Endothelial cell of umbilical vein (primary cell): Measurements from ENCODE around the gene UBE2D2. TPM values are rescaled to one million over a fixed set of nuclear protein-coding genes. Genes with fewer than 3 reads are reported as not detected.

Experiments
- BruUV-seq: library from RNA; stranded (reverse); fragments of 400-500 nt; replicated peaks from 2 replicates; lab custom pipeline; 2021; lab: Mats Ljungman, UMichigan
- CTCF ChIA-PET: fragments of 300-600, 350-600 bp; sonication (Branson Sonifier 250); formaldehyde crosslinking; loops from one replicate; lab custom pipeline; 2021; ENCODE audit warnings: antibody characterized with exemption, inconsistent platforms; lab: Charles Lee
- POLR2A ChIA-PET: fragments of 300-600, 350-600 bp; sonication (Branson Sonifier 250); formaldehyde crosslinking; loops from one replicate; lab custom pipeline; 2021; ENCODE audit warnings: antibody characterized with exemption, inconsistent platforms; lab: Charles Lee
- DNase-seq: peaks from one replicate; pipeline ENCODE4 v3.0.0-alpha.2; 2011; ENCODE audit warnings: low read depth, low spot score
- FAIRE-seq: peaks from 2 replicates; lab custom pipeline; 2011; peaks lifted over from hg19 to GRCh38; lab: Jason Lieb, UNC
- H2AFZ ChIP-seq: 2 replicates; pipeline ENCODE4 v1.6.0; 2012; ENCODE audit warnings: low read depth, low read length, control low read depth, inconsistent platforms
- H3K27ac ChIP-seq: 2 replicates; pipeline ENCODE4 v1.5.1; 2011; ENCODE audit warnings: low read depth, mild to moderate bottlenecking, control low read depth, low read length, moderate library complexity; ENCODE audit not compliant: insufficient read depth
- H3K27me3 ChIP-seq, 2 experiments: 2 replicates each; pipeline versions ENCODE4 v1.6.0 to v1.6.1; 2011; ENCODE audit warnings: low read length in 2 of 2, mixed read lengths in 1 of 2; ENCODE audit not compliant: control insufficient read depth in 2 of 2, insufficient read depth in 2 of 2
- H3K36me3 ChIP-seq, 2 experiments: 2 replicates in 1 of 2; 3 replicates in 1 of 2; pipeline ENCODE4 v1.5.1; 2011; ENCODE audit warnings: low read length in 2 of 2, mild to moderate bottlenecking in 1 of 2, moderate library complexity in 1 of 2; ENCODE audit not compliant: control insufficient read depth in 2 of 2, insufficient read depth in 2 of 2; ENCODE audit errors: extremely low read depth in 1 of 2
- H3K4me1 ChIP-seq: 3 replicates; pipeline ENCODE4 v1.5.1; 2011; ENCODE audit warnings: mild to moderate bottlenecking, low read length; ENCODE audit not compliant: control insufficient read depth, insufficient read depth; ENCODE audit errors: extremely low read depth
- H3K4me2 ChIP-seq: 2 replicates; pipeline ENCODE4 v1.6.1; 2011; ENCODE audit warnings: low read length, control low read depth, mixed read lengths; ENCODE audit not compliant: insufficient read depth
- H3K4me3 ChIP-seq, 3 experiments: fragments of 200-600 bp in 1 of 3; sonication (generic), shearing (Covaris generic) in 1 of 3; replicated peaks in 1 of 3; 2 replicates each; pipeline ENCODE4 v1.5.1; 2011 to 2016; ENCODE audit warnings: control low read depth in 3 of 3, low read length in 3 of 3, mild to moderate bottlenecking in 2 of 3, inconsistent platforms in 1 of 3, low read depth in 1 of 3, moderate library complexity in 1 of 3; ENCODE audit not compliant: insufficient read depth in 1 of 3
- H3K79me2 ChIP-seq: 2 replicates; pipeline ENCODE4 v1.6.0; 2012; ENCODE audit warnings: low read length, inconsistent platforms; ENCODE audit not compliant: control insufficient read depth, insufficient read depth
- H3K9ac ChIP-seq: replicated peaks from 2 replicates; pipeline ENCODE3; 2011; ENCODE audit warnings: low read length, control low read depth; ENCODE audit not compliant: insufficient read depth; ENCODE audit errors: extremely low read depth
- H3K9me1 ChIP-seq: replicated peaks from 3 replicates; pipeline ENCODE4 v1.6.0; 2011; ENCODE audit warnings: mild to moderate bottlenecking, low read length; ENCODE audit not compliant: control insufficient read depth, insufficient read depth; ENCODE audit errors: extremely low read depth
- H3K9me3 ChIP-seq: replicated peaks from 2 replicates; pipeline ENCODE4 v1.5.1; 2012; ENCODE audit warnings: low read length, inconsistent platforms; ENCODE audit not compliant: control insufficient read depth, insufficient read depth
- H4K20me1 ChIP-seq: replicated peaks from 2 replicates; pipeline ENCODE3; 2011; ENCODE audit warnings: mild to moderate bottlenecking, low read length; ENCODE audit not compliant: control insufficient read depth, insufficient read depth; ENCODE audit errors: extremely low read depth
- EZH2 ChIP-seq: IDR thresholded peaks from 2 replicates; pipeline ENCODE4 v1.6.1; 2012; ENCODE audit warnings: borderline replicate concordance, low read depth, mild to moderate bottlenecking, moderate library complexity, low read length, inconsistent platforms; ENCODE audit not compliant: severe bottlenecking
- FOS ChIP-seq: IDR thresholded peaks from 2 replicates; pipeline ENCODE4 v1.6.1; 2011; ENCODE audit warnings: mild to moderate bottlenecking, low read length, moderate library complexity, borderline replicate concordance; ENCODE audit not compliant: insufficient read depth
- MYC ChIP-seq: IDR thresholded peaks from one replicate; pipeline ENCODE4 v1.6.1; 2011; ENCODE audit warnings: mild to moderate bottlenecking, low read depth, low read length
- POLR2A ChIP-seq: IDR thresholded peaks from 2 replicates; pipeline ENCODE4 v1.6.1; 2012; ENCODE audit warnings: low read depth, mild to moderate bottlenecking, control low read depth, low read length
- POLR2AphosphoS5 ChIP-seq: IDR thresholded peaks from 2 replicates; pipeline ENCODE4 v1.6.1; 2012; ENCODE audit warnings: low read depth, mild to moderate bottlenecking, control low read depth, low read length, moderate library complexity; ENCODE audit not compliant: insufficient read depth
- dilution Hi-C: fragments of 300-500 bp; cut with MboI; formaldehyde crosslinking; loops from one replicate; pipeline ENCODE4 v1.15.0; 2019; ENCODE audit warnings: low sequenced_read_pairs; ENCODE audit not compliant: extremely low pct_ligation_motif_present
- intact Hi-C: fragments of 100-400 bp; cut with micrococcal nuclease; formaldehyde crosslinking; loops from one replicate; pipeline ENCODE4 v1.10.0; 2022
- polyA plus RNA-seq, 4 experiments: library from polyadenylated mRNA; depleted of rRNA in 3 of 4; stranded (reverse) in 3 of 4; unstranded in 1 of 4; fragments of >200 nt; gene quantifications; 2 replicates each; pipeline versions ENCODE4 v1.2.1 to v1.2.3, GENCODE V29; 2011 to 2012; ENCODE audit warnings: missing spikeins in 1 of 4
- total RNA-seq: library from RNA; stranded (reverse); gene quantifications from 2 replicates; pipeline ENCODE4 v1.2.3, GENCODE V29; 2021
- TF ChIP-seq, protein P1 (sequence below), 2 donors: IDR thresholded peaks; 1 replicate in 1 of 2; 2 replicates in 1 of 2; pipeline ENCODE4 v1.5.1; 2011; ENCODE audit warnings: low read length in 2 of 2, mild to moderate bottlenecking in 2 of 2, moderate library complexity in 2 of 2, control low read depth in 1 of 2, inconsistent platforms in 1 of 2, low read depth in 1 of 2; ENCODE audit not compliant: insufficient read depth in 1 of 2; ENCODE audit errors: extremely low read depth in 1 of 2
- TF ChIP-seq, protein P2 (sequence below): IDR thresholded peaks from 2 replicates; pipeline ENCODE4 v1.6.1; 2011; ENCODE audit not compliant: insufficient read depth, insufficient read length

UBE2D2 gene
- total and polyA plus RNA-seq, 2 donors (not counting 3 experiments of a cell fraction or from before 2014, with no cell fraction given): 45.0 to 156 TPM

DNA sequence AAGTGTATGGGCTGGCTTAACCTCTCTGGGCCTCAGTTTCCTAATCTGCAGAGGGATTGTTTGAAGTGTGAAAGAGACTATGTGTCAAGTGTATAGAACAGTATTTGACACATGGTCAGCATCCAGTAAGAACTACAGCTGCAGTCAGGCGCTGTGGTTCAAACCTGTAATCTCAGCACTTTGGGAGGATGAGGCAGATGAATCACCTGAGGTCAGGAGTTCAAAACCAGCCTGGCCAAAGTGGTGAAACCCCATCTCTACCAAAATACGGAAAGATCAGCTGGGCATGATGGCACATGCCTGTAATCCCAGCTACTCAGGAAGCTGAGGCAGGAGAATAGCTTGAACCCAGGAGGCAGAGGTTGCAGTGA lies 46.7 kb upstream of the UBE2D2 start:
- Histone ChIP-seq H3K4me1 (peaks cover 7% of the 10 kb centered on the region), H3K27ac (no peak overlapping the region), H3K9me3 (no peaks in the 10 kb centered on the region), H3K79me2 (no peaks in the 10 kb centered on the region), H4K20me1 (no peaks in the 10 kb centered on the region), H3K27me3 (no peaks in the 10 kb centered on the region), H3K9ac (no peak overlapping the region), H3K9me1 (no peaks in the 10 kb centered on the region), H2AFZ (no peak overlapping the region), H3K4me2 (no peak overlapping the region), H3K4me3 (no peak overlapping the region), H3K36me3 (no peaks in the 10 kb centered on the region)
- no peak for DNase-seq
- FAIRE-seq: no peak
- ChIA-PET POLR2A (interaction anchor here (1.7 kb wide), 1 partner anchor 92 kb away, joined by 5 read pairs; no protein-coding TSS in a partner anchor), CTCF (interaction anchor here (1.0 to 4.9 kb wide), 7 partner anchors 9 to 92 kb away, joined by 3 to 59 read pairs (median 8); partner anchors contain the start of gene STING1)
- intact Hi-C loops (no loop called here), dilution Hi-C loops (no loop called here)
- no TSS peak for BruUV-seq
- TF ChIP-seq MYC (no peak), FOS (no peak), EZH2 (no peak), POLR2A (no peak), POLR2AphosphoS5 (no peak)
- TF ChIP-seq, protein P1, sequence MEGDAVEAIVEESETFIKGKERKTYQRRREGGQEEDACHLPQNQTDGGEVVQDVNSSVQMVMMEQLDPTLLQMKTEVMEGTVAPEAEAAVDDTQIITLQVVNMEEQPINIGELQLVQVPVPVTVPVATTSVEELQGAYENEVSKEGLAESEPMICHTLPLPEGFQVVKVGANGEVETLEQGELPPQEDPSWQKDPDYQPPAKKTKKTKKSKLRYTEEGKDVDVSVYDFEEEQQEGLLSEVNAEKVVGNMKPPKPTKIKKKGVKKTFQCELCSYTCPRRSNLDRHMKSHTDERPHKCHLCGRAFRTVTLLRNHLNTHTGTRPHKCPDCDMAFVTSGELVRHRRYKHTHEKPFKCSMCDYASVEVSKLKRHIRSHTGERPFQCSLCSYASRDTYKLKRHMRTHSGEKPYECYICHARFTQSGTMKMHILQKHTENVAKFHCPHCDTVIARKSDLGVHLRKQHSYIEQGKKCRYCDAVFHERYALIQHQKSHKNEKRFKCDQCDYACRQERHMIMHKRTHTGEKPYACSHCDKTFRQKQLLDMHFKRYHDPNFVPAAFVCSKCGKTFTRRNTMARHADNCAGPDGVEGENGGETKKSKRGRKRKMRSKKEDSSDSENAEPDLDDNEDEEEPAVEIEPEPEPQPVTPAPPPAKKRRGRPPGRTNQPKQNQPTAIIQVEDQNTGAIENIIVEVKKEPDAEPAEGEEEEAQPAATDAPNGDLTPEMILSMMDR (IDR thresholded peaks at IDR 0.05; ENCODE audit: extremely low read depth in 1 of 2, insufficient read depth in 1 of 2, low read depth in 1 of 2, low read length in 2 of 2): no peak
- TF ChIP-seq, protein P2, sequence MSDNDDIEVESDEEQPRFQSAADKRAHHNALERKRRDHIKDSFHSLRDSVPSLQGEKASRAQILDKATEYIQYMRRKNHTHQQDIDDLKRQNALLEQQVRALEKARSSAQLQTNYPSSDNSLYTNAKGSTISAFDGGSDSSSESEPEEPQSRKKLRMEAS: no peak
